Measurements from ENCODE around the gene MATN3. TPM values are rescaled to one million over a fixed set of nuclear protein-coding genes. Genes with fewer than 3 reads are reported as not detected.

The MATN3 gene
- polyA plus RNA-seq, 1 of the 3 experiments (the other 2 are of a cell fraction): 5.9 TPM

GRCh38 chr2:19955544-19956422 lies 56.7 kb downstream of the MATN3 start:
- Histone ChIP-seq H3K79me2 (ENCODE audit: insufficient read depth) (no peaks in the 10 kb centered on the region), H3K9me2 (no peaks in the 10 kb centered on the region), H3K4me1 (ENCODE audit: control insufficient read depth in 1 of 2, insufficient read depth in 2 of 2, low read depth in 1 of 2, low read length in 1 of 2) (peaks cover 0 to 11% of the 10 kb centered on the region in 2 experiments; a peak in 2 of 4 replicates), H3F3A (replicated peaks; ENCODE audit: insufficient read depth) (peaks cover 10% of the 10 kb centered on the region), H3K4me2 (no peak overlapping the region), H3K9me3 (no peaks in the 10 kb centered on the region), H3K36me3 (replicated peaks in 1 of 2; ENCODE audit: control insufficient read depth in 1 of 2, insufficient read depth in 2 of 2, low read length in 1 of 2) (peaks cover 37 to 61% of the 10 kb centered on the region in 2 experiments), H2AFZ (ENCODE audit: low read depth) (no peak overlapping the region), H3K9ac (no peak overlapping the region), H3K4me3 (ENCODE audit: low read depth in 2 of 2, low read length in 1 of 2) (no peak overlapping the region), H3K27me3 (ENCODE audit: insufficient read depth) (no peaks in the 10 kb centered on the region), H4K20me1 (ENCODE audit: insufficient read depth) (no peaks in the 10 kb centered on the region), H3K27ac (ENCODE audit: low read depth in 2 of 2, low read length in 1 of 2) (peak overlapping the region in 1 of 2 experiments; percentile 22; a peak in 1 of 4 replicates)
- peak; percentile 81 for DNase-seq
- ChIA-PET CTCF (interaction anchor here (0.6 to 4.4 kb wide), 44 partner anchors 9 to 375 kb away, joined by 3 to 43 read pairs (median 4); partner anchors contain the start of genes LAPTM4A, SDC1 and WDR35), POLR2A (no interaction called here)
- 85% methylated on average over 6 of the region's 6 CpGs for WGBS (ENCODE audit: low lambda C conversion rate)
- TF ChIP-seq NRF1 (IDR thresholded peaks at IDR 0.05; ENCODE audit: low read depth, low read length) (no peak), PBX3 (IDR thresholded peaks at IDR 0.05) (peak; percentile 30; the same call in 1 of the 2 replicates), TEAD4 (IDR thresholded peaks at IDR 0.05; ENCODE audit: borderline replicate concordance, insufficient read depth) (no peak), FOXM1 (IDR thresholded peaks at IDR 0.05; ENCODE audit: low read depth) (no peak), MAX (IDR thresholded peaks at IDR 0.05; ENCODE audit: low read depth) (no peak), MEF2A (IDR thresholded peaks at IDR 0.05; ENCODE audit: borderline replicate concordance, low read depth) (no peak), EP300 (IDR thresholded peaks at IDR 0.05; ENCODE audit: borderline replicate concordance in 1 of 2, low read depth in 1 of 2, low read length in 1 of 2) (no peak), RCOR1 (IDR thresholded peaks at IDR 0.05; ENCODE audit: low read length) (0 out of 2 replicates have a peak, but pooled peaks have one; percentile 15), RXRA (IDR thresholded peaks at IDR 0.05; ENCODE audit: borderline replicate concordance, low read depth) (no peak), NFIC (IDR thresholded peaks at IDR 0.05; ENCODE audit: borderline replicate concordance) (no peak), SMC3 (IDR thresholded peaks at IDR 0.05; ENCODE audit: low read depth, low read length) (peak; percentile 93), TCF12 (IDR thresholded peaks at IDR 0.05) (no peak), SIN3A (IDR thresholded peaks at IDR 0.05; ENCODE audit: borderline replicate concordance, low read depth, low read length) (peak; percentile 47; the same call in 1 of the 2 replicates), IRF3 (IDR thresholded peaks at IDR 0.05; ENCODE audit: low read depth, low read length) (no peak), RFX5 (IDR thresholded peaks at IDR 0.05; ENCODE audit: low read length) (no peak), CHD2 (IDR thresholded peaks at IDR 0.05; ENCODE audit: low read length, partially characterized antibody) (peak; percentile 38), FOXJ3 (CRISPR knock-in tag; IDR thresholded peaks at IDR 0.05) (no peak), ELF1 (IDR thresholded peaks at IDR 0.05) (no peak), RAD21 (IDR thresholded peaks at IDR 0.05; ENCODE audit: low read length) (peak; percentile 98), REST (IDR thresholded peaks at IDR 0.05; ENCODE audit: low read depth, low read length) (no peak), TAF1 (IDR thresholded peaks at IDR 0.05; ENCODE audit: borderline replicate concordance, low read depth, low read length) (no peak), ZBTB33 (IDR thresholded peaks at IDR 0.05; ENCODE audit: borderline replicate concordance, low read depth) (no peak), EZH2phosphoT487 (IDR thresholded peaks at IDR 0.05; ENCODE audit: borderline replicate concordance, low read depth) (no peak), MXI1 (IDR thresholded peaks at IDR 0.05; ENCODE audit: low read depth, low read length) (peak; percentile 74; the same call in 1 of the 2 replicates)

Measured in SK-N-SH (cell line).